HepG2 (cell line): Measurements from ENCODE around the gene DEPDC1. TPM values are rescaled to one million over a fixed set of nuclear protein-coding genes. Genes with fewer than 3 reads are reported as not detected.

Experiments used
- DDIT3 ChIP-seq: sonication (generic); formaldehyde crosslinking; IDR thresholded peaks from 2 replicates; pipeline ENCODE4 v1.4.0; 2020; ENCODE audit warnings: mild to moderate bottlenecking, missing genetic modification reagents
- FIP1L1 ChIP-seq: fragments of 200-400 bp; formaldehyde crosslinking; IDR thresholded peaks from 2 replicates; pipeline ENCODE4 v1.6.1; 2018; ENCODE audit warnings: low read depth, mild to moderate bottlenecking, low read length, moderate library complexity, borderline replicate concordance; ENCODE audit not compliant: insufficient read depth
- FOXK2 ChIP-seq: fragments of 450-650 bp; IDR thresholded peaks from 2 replicates; pipeline ENCODE4 v1.6.1; 2016
- GTF2F1 ChIP-seq: fragments of 150-350 bp; IDR thresholded peaks from 2 replicates; pipeline ENCODE4 v1.6.1; 2014; ENCODE audit warnings: low read length
- HMGA1 ChIP-seq: sonication (generic); formaldehyde crosslinking; conservative IDR thresholded peaks from 2 replicates; pipeline ENCODE4 v1.4.0; 2020; ENCODE audit warnings: missing genetic modification reagents
- KDM1A ChIP-seq: IDR thresholded peaks from 2 replicates; pipeline ENCODE4 v1.6.1; 2016; ENCODE audit warnings: missing compliant biosample characterization
- SPEN ChIP-seq: sonication (generic); formaldehyde crosslinking; IDR thresholded peaks from 2 replicates; pipeline ENCODE4 v1.5.1; 2020; ENCODE audit warnings: low read depth, mild to moderate bottlenecking, missing genetic modification reagents
- ZFP36 ChIP-seq: fragments of 150-350 bp; IDR thresholded peaks from 2 replicates; pipeline ENCODE4 v1.6.1; 2018; ENCODE audit warnings: borderline replicate concordance, low read length, low read depth; ENCODE audit not compliant: partially characterized antibody
- ZNF614 ChIP-seq: IDR thresholded peaks from 2 replicates; pipeline ENCODE4 v1.6.1; 2018; ENCODE audit warnings: missing biosample characterization, missing genetic modification reagents, inconsistent platforms, borderline replicate concordance
- ZNF646 ChIP-seq: sonication (generic); formaldehyde crosslinking; IDR thresholded peaks from 2 replicates; pipeline ENCODE4 v1.9.0; 2021; ENCODE audit warnings: mild to moderate bottlenecking, missing genetic modification reagents
- ZNF687 ChIP-seq: sonication (generic); formaldehyde crosslinking; IDR thresholded peaks from 2 replicates; pipeline ENCODE4 v1.5.1; 2020; ENCODE audit warnings: mild to moderate bottlenecking, missing genetic modification reagents, moderate library complexity
- polyA plus RNA-seq, 8 experiments: library from polyadenylated mRNA; depleted of rRNA in 3 of 8; stranded (reverse) in 7 of 8; unstranded in 1 of 8; fragments of >200 nt; fragmentation: Illumina TruSeq in 4 of 8; extraction: Trizol in 4 of 8; gene quantifications; 2 replicates each; pipeline versions ENCODE4 v1.2.1 to v1.2.3, GENCODE V29; 2011 to 2016; ENCODE audit warnings: low read depth in 4 of 8, missing spikeins in 1 of 8, mixed read lengths in 1 of 8; ENCODE audit not compliant: insufficient read depth in 1 of 8
- total RNA-seq, 5 experiments: library from RNA; depleted of rRNA; stranded (reverse); fragments of >200 nt; fragmentation: Illumina TruSeq; extraction: Trizol; gene quantifications; 2 replicates each; pipeline ENCODE4 v1.2.3, GENCODE V29; 2016; ENCODE audit warnings: low read depth in 1 of 5
- TF ChIP-seq, protein P1 (sequence below): sonication (generic); formaldehyde crosslinking; IDR thresholded peaks from 2 replicates; pipeline ENCODE4 v1.5.1; 2020; ENCODE audit warnings: missing genetic modification reagents, mild to moderate bottlenecking, borderline replicate concordance
- TF ChIP-seq, protein P2 (sequence below): sonication (generic); formaldehyde crosslinking; IDR thresholded peaks from 2 replicates; pipeline ENCODE4 v1.9.0; 2022; ENCODE audit warnings: missing genetic modification reagents, mild to moderate bottlenecking, borderline replicate concordance

Gene DEPDC1
- total and polyA plus RNA-seq, 2 of the 13 experiments (the other 11 are each of a cell fraction or from before 2014, with no cell fraction given), result 7.0 to 20.2 TPM

- TF ChIP-seq ZNF646 (CRISPR knock-in tag), result no peak
- TF ChIP-seq DDIT3 (CRISPR knock-in tag), result no peak
- TF ChIP-seq SPEN, result peak; percentile 58
- no peak for TF ChIP-seq ZFP36
- TF ChIP-seq FIP1L1, result no peak
- peak; percentile 83 for TF ChIP-seq ZNF687
- TF ChIP-seq HMGA1 (CRISPR knock-in tag), result no peak
- TF ChIP-seq ZNF614, result peak; percentile 47; the same call in 1 of the 2 replicates
- 0 out of 2 replicates have a peak, but pooled peaks have one; percentile 50 for TF ChIP-seq GTF2F1
- TF ChIP-seq, protein P1, sequence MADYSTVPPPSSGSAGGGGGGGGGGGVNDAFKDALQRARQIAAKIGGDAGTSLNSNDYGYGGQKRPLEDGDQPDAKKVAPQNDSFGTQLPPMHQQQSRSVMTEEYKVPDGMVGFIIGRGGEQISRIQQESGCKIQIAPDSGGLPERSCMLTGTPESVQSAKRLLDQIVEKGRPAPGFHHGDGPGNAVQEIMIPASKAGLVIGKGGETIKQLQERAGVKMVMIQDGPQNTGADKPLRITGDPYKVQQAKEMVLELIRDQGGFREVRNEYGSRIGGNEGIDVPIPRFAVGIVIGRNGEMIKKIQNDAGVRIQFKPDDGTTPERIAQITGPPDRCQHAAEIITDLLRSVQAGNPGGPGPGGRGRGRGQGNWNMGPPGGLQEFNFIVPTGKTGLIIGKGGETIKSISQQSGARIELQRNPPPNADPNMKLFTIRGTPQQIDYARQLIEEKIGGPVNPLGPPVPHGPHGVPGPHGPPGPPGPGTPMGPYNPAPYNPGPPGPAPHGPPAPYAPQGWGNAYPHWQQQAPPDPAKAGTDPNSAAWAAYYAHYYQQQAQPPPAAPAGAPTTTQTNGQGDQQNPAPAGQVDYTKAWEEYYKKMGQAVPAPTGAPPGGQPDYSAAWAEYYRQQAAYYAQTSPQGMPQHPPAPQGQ (CRISPR knock-in tag), result no peak
- TF ChIP-seq KDM1A (CRISPR knock-in tag), result no peak
- 0 out of 2 replicates have a peak, but pooled peaks have one; percentile 13 for TF ChIP-seq FOXK2
- TF ChIP-seq, protein P2, sequence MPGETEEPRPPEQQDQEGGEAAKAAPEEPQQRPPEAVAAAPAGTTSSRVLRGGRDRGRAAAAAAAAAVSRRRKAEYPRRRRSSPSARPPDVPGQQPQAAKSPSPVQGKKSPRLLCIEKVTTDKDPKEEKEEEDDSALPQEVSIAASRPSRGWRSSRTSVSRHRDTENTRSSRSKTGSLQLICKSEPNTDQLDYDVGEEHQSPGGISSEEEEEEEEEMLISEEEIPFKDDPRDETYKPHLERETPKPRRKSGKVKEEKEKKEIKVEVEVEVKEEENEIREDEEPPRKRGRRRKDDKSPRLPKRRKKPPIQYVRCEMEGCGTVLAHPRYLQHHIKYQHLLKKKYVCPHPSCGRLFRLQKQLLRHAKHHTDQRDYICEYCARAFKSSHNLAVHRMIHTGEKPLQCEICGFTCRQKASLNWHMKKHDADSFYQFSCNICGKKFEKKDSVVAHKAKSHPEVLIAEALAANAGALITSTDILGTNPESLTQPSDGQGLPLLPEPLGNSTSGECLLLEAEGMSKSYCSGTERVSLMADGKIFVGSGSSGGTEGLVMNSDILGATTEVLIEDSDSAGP (CRISPR knock-in tag), result peak; percentile 90
Measured at GRCh38 chr1:68496680-68497357, at the start of gene DEPDC1 (continued).
